ENCODE results near the gene RASSF1. TPM values are rescaled to one million over a fixed set of nuclear protein-coding genes. Genes with fewer than 3 reads are reported as not detected.

RASSF1 gene
- total RNA-seq, 1 experiment from 2014 or later, result 17.4 TPM

- BruUV-seq (replicated peaks), result no TSS peak
- intact Hi-C loops (cut with micrococcal nuclease; ENCODE audit: unreplicated experiment), result no loop called here
- H3K27me3 ChIP-seq (ENCODE audit: control insufficient read depth, insufficient read depth, low read length), result no peaks in the 10 kb centered on the region
- H3K36me3 ChIP-seq (ENCODE audit: control insufficient read depth, insufficient read depth, low read length), result peaks cover 2% of the 10 kb centered on the region; the same call in 1 of the 2 replicates
- no peak overlapping the region for H3K4me3 ChIP-seq (ENCODE audit: low read depth in 2 of 2, low read length in 2 of 2)
- in situ Hi-C loops (cut with HindIII; ENCODE audit: low pct_unique_long_range_greater_than_20kb, low sequenced_read_pairs), result no loop called here
- no peak overlapping the region for H3K27ac ChIP-seq (ENCODE audit: low read length)
- H3K4me1 ChIP-seq (ENCODE audit: control insufficient read depth, insufficient read depth, low read length), result peaks cover 21% of the 10 kb centered on the region
- ATAC-seq, result no peak
- TF ChIP-seq REST (IDR thresholded peaks at IDR 0.05; ENCODE audit: insufficient read depth in 1 of 2, low read depth in 2 of 2, low read length in 1 of 2), result no peak
- no peak for DNase-seq (ENCODE audit: low read depth, low spot score)
- H3K9me3 ChIP-seq (ENCODE audit: control insufficient read depth, insufficient read depth, low read depth, low read length), result no peaks in the 10 kb centered on the region
- CTCF ChIA-PET, result no interaction called here
- POLR2A ChIA-PET, result interaction anchor here (0.5 kb wide), 1 partner anchor 8 kb away, joined by 4 read pairs; no protein-coding TSS in a partner anchor
These were observed 12.8 kb upstream of the RASSF1 start for GRCh38 chr3:50353245-50354004.

DNA sequence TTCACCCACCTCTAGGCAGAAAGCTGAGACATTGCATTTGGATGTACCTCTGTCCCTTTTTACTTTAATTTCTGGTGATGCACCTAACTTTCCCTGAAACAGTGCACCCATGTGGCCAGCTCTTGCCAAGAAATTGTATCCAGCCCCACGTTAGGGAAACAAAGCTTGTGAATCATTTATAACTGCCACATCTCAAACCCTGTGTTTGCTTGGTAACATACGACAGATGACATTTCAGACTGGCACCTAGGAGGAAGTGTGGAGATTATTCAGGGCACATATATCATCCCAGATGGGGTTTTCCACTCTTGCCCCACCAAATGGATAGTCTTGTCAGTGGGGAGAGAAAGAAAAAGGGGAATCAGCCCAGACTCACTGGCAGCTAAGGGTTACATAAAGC is 12.1 kb upstream of the RASSF1 start:
- H3K9me3 ChIP-seq (ENCODE audit: control insufficient read depth, insufficient read depth, low read depth, low read length), result no peaks in the 10 kb centered on the region
- H3K27ac ChIP-seq (ENCODE audit: low read length), result no peak overlapping the region
- ATAC-seq (no peak), DNase-seq (ENCODE audit: low read depth, low spot score) (no peak)
- TF ChIP-seq, protein P1, sequence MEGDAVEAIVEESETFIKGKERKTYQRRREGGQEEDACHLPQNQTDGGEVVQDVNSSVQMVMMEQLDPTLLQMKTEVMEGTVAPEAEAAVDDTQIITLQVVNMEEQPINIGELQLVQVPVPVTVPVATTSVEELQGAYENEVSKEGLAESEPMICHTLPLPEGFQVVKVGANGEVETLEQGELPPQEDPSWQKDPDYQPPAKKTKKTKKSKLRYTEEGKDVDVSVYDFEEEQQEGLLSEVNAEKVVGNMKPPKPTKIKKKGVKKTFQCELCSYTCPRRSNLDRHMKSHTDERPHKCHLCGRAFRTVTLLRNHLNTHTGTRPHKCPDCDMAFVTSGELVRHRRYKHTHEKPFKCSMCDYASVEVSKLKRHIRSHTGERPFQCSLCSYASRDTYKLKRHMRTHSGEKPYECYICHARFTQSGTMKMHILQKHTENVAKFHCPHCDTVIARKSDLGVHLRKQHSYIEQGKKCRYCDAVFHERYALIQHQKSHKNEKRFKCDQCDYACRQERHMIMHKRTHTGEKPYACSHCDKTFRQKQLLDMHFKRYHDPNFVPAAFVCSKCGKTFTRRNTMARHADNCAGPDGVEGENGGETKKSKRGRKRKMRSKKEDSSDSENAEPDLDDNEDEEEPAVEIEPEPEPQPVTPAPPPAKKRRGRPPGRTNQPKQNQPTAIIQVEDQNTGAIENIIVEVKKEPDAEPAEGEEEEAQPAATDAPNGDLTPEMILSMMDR (IDR thresholded peaks at IDR 0.05), result peak; percentile 65; the same call in 1 of the 2 replicates
- no peak for TF ChIP-seq TCF7L2 (IDR thresholded peaks at IDR 0.05; ENCODE audit: low read depth, low read length)
- ChIA-PET POLR2A (no interaction called here), CTCF (no interaction called here)
- in situ Hi-C loops (cut with HindIII; ENCODE audit: low pct_unique_long_range_greater_than_20kb, low sequenced_read_pairs), result no loop called here
- no peak overlapping the region for H3K4me3 ChIP-seq (ENCODE audit: low read depth in 2 of 2, low read length in 2 of 2)
- peaks cover 20% of the 10 kb centered on the region for H3K4me1 ChIP-seq (ENCODE audit: control insufficient read depth, insufficient read depth, low read length)
- peaks cover 2% of the 10 kb centered on the region; the same call in 1 of the 2 replicates for H3K36me3 ChIP-seq (ENCODE audit: control insufficient read depth, insufficient read depth, low read length)
- TSS peak; percentile 91 for BruUV-seq (replicated peaks)
- no peaks in the 10 kb centered on the region for H3K27me3 ChIP-seq (ENCODE audit: control insufficient read depth, insufficient read depth, low read length)
- intact Hi-C loops (cut with micrococcal nuclease; ENCODE audit: unreplicated experiment), result no loop called here

DNA sequence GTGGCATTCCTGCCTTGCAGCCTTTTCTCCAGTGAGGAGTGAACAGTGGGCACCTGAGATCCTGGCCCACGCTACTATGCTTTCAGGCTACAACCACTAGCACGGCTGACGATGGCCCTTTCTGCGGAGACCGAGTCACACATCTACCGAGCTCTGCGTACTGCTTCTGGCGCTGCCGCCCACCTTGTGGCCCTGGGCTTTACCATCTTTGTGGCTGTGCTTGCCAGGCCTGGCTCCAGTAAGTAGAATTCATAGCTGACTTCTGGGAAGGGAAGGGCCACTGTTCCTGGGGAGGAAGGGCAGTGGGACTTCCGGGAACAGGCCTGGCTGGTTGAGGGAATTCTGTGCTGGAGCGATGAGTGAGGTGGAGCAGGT is 10.7 kb upstream of the RASSF1 start:
- BruUV-seq (replicated peaks), result no TSS peak

More for the DNA sequence above, 10.7 kb upstream of the RASSF1 start:
- TF ChIP-seq POLR2AphosphoS5 (IDR thresholded peaks at IDR 0.05; ENCODE audit: low read depth, low read length) (no peak), TCF7L2 (IDR thresholded peaks at IDR 0.05; ENCODE audit: low read depth, low read length) (no peak), SIN3A (IDR thresholded peaks at IDR 0.05; ENCODE audit: borderline replicate concordance, insufficient read depth, low read depth, low read length) (no peak)
- TF ChIP-seq, protein P1 (IDR thresholded peaks at IDR 0.05), result no peak
- intact Hi-C loops (cut with micrococcal nuclease; ENCODE audit: unreplicated experiment) (no loop called here), in situ Hi-C loops (cut with HindIII; ENCODE audit: low pct_unique_long_range_greater_than_20kb, low sequenced_read_pairs) (no loop called here)
- ATAC-seq (peak; percentile 12), DNase-seq (ENCODE audit: low read depth, low spot score) (no peak)
- ChIA-PET POLR2A (no interaction called here), CTCF (interaction anchor here (0.6 kb wide), 1 partner anchor 187 kb away, joined by 5 read pairs; no protein-coding TSS in a partner anchor)
- Histone ChIP-seq H3K27me3 (ENCODE audit: control insufficient read depth, insufficient read depth, low read length) (no peaks in the 10 kb centered on the region), H3K36me3 (ENCODE audit: control insufficient read depth, insufficient read depth, low read length) (peaks cover 2% of the 10 kb centered on the region; the same call in 1 of the 2 replicates), H3K9me3 (ENCODE audit: control insufficient read depth, insufficient read depth, low read depth, low read length) (no peaks in the 10 kb centered on the region), H3K4me1 (ENCODE audit: control insufficient read depth, insufficient read depth, low read length) (peaks cover 6% of the 10 kb centered on the region), H3K4me3 (ENCODE audit: low read depth in 2 of 2, low read length in 2 of 2) (peak overlapping the region; percentile 75 to 80), H3K27ac (ENCODE audit: low read length) (peak overlapping the region; percentile 89)

Data from Panc1 (cell line).